ENCODE data around the gene AZU1. TPM values are rescaled to one million over a fixed set of nuclear protein-coding genes. Genes with fewer than 3 reads are reported as not detected.

The AZU1 gene
- total and polyA plus RNA-seq, 2 of the 8 experiments (the other 6 are each of a cell fraction or from before 2014, with no cell fraction given), result 0.80 to 1.3 TPM

GRCh38 chr19:843180-843835 is 15.7 kb downstream of the AZU1 start (continued):
- peak; percentile 83 for TF ChIP-seq E2F6 (IDR thresholded peaks at IDR 0.05)
- TF ChIP-seq KDM4A (IDR thresholded peaks at IDR 0.05; ENCODE audit: low read depth, low read length, severe bottlenecking), result peak; percentile 73
- peak in 2 of 3 experiments; percentile 3 to 5; a peak in 1 of 4 replicates for TF ChIP-seq CTCF (IDR thresholded peaks at IDR 0.05; ENCODE audit: control extremely low read depth in 1 of 3, insufficient read depth in 1 of 3, low read depth in 1 of 3, low read length in 3 of 3)
- TF ChIP-seq MAX (IDR thresholded peaks at IDR 0.05), result peak; percentile 86
- TF ChIP-seq ATF3 (IDR thresholded peaks at IDR 0.05; ENCODE audit: insufficient read depth, low read depth, low read length), result no peak
- no peak for TF ChIP-seq POU5F1 (IDR thresholded peaks at IDR 0.05; ENCODE audit: low read depth, low read length)
- TF ChIP-seq RNF2 (IDR thresholded peaks at IDR 0.05; ENCODE audit: borderline replicate concordance, low read depth, low read length, missing control alignments, poor library complexity, severe bottlenecking), result peak; percentile 35
